T1000 (cell line): ENCODE measurements around the gene RREB1.

Source experiments
- DNase-seq: peaks from one replicate; lab custom pipeline; 2025; ENCODE audit warnings: mixed read lengths; lab: John Stamatoyannopoulos, UW

The RREB1 gene

DNA sequence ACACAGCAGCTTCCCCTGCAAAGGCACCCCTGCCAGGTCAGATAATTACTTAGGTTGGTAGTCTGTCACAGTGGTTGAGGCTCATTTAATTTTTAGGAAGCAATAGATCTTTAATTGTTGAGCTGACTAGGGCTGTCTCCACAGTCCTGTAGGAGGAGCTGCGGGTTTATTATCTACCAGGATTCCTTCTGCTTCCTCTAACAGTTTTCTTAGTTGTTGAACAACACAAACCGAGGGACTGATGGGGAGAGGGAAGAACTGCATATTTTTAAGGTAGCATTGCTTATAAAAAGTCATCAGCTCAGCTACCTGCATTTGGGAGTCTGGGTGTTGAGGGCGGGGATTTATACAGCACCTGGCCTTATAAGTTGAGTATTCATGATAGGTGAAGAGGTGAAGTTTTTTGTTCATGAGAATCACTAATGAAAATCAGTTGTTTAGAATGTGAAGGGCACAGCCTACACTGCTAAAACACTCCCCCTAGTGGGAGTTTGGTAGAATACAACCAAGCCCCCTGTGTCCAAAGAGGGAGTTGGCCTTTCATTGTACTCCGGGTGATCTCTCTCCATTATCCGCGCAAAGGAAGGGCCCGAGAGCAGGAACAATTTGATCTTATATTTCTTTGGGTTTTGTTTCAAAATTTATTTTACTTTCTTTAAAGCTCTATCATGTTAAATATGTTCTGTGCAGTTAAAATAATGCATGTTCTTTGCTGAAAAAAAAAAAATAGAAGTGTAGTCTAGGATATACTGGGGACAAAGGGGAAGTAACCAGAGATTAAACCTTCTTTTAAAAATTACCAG lies 135.6 kb downstream of the RREB1 start:
- peak; percentile 28 for DNase-seq

DNA sequence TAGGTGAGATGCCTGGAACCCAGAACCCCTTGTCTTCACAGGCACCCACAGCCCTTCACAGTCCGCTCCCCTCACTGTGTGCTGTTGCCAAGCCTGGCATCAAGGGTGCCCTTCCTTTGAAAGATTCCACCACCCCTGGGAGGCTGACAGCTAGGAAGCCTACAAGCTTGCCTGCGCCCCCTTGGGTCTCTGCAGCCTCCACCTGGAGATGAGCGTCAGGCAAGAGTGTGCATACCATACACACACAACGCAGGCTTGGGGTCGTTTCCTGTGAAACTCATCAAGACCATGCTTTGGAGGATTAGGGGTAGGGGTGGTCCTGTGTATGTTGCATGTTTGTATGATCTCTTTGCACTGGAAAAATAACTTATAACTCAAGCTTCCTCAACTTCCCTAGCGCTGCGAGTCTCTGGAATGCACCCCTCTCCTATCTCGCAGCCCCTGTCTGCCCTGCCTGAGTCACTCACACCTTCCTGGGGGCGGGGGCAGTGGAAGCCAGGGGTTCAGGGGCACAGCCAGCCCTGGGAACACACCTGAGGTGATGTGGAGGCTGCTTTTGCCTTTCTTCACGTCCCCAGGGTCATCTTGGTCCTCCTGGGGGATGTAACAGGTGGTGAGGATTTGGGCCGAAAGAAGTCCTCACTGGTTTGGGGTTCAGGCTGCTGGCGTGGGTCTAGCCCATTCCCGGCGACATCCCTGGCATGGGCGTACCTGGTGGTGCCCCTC lies 138.1 kb downstream of the RREB1 start:
- no peak for DNase-seq

DNA sequence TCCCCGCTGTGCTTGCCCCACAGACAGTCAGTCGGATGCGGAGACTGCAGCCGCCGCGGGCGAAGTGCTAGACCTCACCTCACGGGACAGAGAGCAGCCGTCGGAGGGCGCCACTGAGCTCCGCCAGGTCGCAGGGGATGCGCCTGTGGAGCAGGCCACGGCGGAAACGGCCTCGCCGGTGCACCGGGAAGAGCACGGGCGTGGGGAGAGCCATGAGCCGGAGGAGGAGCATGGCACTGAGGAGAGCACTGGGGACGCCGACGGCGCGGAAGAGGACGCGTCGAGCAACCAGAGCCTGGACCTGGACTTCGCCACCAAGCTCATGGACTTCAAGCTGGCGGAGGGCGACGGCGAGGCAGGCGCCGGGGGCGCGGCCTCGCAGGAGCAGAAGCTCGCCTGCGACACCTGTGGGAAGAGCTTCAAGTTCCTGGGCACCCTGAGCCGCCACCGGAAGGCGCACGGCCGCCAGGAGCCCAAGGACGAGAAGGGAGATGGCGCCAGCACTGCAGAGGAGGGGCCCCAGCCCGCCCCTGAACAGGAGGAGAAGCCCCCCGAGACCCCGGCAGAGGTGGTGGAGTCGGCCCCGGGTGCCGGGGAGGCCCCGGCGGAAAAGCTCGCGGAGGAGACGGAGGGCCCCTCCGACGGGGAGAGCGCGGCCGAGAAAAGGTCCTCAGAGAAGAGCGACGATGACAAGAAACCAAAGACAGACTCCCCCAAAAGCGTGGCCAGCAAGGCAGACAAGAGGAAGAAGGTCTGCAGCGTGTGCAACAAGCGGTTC lies 138.8 kb downstream of the RREB1 start:
- no peak for DNase-seq

DNA sequence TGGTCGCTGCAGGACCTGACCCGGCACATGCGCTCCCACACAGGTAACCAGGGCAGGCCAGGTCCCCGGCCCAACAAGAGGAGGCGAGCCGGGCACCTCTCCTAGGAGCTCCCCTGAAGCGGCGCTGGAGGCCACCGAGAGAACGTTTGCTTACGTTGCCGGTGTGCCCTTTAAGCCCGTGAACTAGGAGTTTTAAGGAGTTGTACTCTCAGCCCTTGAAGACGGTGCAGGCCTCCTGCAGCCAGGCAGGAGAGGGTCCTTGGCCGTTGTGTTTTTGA lies 139.4 kb downstream of the RREB1 start:
- no peak for DNase-seq

DNA sequence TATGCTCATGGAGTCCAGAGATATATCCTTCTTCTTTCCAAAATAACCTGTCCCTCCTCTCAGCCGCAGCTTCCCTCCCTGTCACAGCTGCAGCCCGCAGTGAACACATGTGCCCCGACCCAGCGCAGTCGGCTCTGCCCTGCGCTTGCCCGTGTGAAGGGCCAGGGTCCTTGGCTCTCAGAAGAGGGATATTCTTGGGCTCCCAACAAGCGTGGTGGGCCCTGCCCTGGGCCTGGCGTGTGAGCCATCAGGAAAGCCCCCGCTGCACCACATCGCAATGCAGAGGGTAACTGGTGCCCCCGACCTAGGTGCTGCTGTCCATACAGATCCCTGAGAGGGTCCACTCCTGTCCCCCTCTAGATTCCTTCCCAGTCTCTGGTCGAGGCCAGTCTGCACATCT lies 140.1 kb downstream of the RREB1 start:
- DNase-seq = no peak

DNA sequence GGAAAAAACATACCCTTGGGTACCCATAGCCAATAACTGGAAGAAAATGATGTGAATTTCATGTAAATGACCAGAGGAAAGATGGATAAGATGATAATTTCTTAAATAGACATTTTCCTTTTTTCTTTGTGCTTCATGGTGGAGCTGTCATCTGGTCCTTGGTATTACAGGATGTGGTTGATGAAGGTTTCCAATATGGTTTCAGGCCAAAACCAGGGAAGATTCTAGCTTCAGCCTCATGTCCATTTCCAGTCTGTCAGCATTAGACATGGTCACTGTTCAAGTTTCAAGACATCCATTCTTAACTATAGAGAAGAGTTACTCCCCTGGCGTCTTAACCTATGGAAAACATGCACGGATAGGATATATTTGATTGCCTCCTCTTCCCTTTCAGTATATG lies 141.6 kb downstream of the RREB1 start:
- DNase-seq = no peak

DNA sequence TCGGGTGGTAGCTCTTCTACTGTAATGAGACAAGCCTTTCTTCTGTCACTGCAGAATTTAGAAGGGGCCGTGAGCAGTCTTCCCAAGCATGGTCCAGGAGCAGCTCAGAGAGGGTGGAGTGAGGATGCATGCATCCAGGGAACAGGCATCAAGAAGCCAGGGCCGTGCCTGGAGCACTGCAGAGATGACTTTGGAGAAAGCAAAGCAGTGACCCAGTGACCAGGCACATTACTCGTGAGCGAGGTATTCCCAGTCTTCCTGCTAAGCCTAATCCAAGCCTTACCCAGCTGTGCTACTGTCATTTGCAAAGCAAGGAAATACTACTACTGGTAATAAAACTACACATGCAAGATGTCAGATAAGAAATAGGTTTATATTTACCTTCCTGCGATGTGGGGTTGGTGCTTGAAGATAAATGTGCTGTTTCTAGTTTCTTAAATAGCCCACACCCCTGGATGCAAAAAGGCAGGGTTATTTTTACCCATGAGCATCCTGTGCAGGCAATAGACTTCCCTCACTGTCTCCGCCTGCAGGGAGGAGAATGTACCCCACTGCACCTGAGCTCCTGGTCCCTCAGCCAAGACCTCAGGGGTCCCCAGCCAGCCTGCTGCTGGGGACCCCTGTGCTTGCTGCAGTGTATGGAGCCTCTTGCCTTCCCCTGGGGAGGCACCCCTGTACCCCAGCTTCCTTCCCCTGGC lies 142.3 kb downstream of the RREB1 start:
- no peak for DNase-seq

DNA sequence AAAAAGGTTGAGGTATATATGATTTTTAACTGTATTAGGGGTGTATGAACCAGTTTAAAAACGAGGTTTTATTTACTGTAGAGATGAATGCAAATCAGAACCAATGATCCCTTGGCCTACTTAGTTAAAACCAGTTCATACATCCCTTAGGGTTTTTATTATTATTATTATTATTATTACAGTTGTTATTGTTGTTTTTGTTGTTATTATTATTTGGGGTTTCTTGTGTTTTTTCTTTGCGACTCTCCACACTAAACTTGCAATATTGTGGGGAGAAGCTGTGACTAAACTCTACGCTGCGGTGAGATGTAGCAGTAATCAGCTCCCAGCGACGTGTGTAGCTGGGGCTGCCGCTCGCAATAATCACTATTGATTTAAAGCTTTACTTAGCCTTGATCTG lies 143.1 kb downstream of the RREB1 start:
- no peak for DNase-seq

DNA sequence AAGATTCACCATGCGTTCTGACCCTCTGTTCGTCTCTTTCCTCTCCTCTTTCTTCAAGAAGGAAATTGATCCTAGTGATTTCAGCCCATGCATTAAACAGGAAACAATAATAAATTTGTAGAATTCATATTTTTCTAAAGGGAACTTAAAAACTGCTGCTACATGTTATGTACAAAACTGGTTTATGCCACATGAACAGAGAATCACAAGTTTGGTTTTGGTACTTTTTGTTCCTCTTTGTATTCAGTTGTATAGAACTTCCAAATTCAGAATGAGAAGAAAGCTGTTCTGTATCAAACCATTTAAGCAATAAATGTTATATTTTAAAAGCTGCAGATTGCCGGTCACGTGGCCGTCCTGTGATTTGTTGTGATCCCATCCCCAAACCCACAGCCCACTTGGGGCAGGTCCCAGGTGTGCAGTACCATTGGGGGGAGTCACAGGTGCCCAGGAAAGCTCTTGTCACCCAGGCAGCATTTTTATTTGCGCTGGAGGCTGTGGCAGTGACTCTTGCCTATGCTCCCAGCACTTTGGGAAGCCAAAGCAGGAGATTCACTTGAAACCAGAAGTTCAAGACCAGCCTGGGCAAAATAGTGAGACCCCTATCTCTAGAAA lies 144.0 kb downstream of the RREB1 start:
- DNase-seq = no peak

DNA sequence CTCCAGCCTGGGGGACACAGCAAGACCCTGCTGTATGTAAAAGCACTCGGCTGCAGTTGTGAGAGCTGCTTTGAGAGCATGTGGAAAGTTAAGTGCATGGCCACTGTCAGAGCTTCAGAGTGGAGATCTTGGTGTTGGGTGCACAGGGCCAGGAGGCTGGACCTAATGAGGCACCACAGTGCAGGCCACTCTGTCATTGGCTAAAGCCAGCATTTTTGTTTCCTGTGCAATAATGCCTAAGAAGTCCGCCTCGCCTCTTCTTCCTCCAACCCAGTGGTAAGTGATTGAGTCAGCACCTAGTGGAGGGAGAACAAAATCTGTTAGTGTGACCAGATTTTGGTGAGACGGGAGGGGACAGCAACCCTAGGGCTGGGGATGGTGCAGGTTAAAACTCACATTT lies 144.6 kb downstream of the RREB1 start:
- no peak for DNase-seq

DNA sequence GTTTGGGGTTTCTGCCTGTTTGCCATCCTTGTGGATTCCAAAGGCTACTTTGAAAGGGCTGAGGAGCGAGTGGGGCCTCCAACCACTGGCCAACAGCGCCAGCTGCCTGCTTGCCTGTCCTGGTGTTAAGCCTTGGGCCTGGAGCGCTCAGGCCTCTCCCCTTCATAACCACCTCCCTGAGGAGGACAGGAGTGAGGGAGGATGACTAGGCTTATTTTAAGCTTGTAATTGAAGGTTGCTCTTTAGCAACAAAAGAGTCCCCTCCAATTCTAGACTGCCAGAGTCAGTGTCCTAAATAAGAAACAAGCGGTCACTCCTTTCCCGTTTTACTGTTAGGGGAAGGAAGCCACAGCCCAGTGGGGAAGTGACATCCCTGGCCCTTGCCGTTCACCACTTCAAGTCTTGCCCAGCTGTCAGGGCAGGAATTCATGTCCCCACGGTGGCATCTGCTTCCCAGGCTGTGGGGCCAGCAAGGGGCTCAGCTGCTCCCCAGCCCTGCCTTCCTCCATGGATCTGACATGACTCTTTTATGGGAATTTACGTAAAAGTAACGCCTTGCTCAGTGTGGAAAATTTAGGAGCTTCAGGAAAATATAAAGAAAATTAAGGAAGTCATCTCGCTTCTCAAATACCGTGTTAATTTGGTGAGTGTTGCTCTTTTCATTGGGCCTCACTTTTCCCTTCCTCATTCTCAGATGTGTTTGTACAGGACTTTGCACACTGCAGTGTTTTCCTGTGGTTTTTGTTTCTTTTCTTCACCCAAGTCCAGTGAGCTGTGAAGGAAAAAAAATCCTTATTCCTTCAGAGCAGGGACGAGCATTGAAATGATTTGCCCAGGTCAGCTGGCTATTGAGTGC lies 147.4 kb downstream of the RREB1 start:
- DNase-seq = no peak

DNA sequence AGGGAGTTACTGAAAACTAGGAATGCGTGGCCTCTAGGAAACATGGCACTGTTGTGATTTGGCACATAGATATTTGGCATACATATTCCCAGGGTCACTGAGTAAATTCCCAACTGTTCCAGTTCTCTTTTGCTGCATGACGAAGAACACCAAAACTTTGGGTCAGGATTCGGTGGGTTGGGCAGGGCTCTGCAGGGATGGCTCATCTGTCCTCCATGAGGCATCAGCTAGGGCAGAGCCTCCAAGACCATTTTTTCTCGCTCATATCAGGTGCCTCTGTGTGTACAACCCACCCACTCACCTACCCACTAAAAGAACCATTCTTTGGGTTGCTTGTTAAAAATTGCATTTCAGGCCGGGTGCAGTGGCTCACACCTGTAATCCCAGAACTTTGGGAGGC lies 148.2 kb downstream of the RREB1 start:
- no peak for DNase-seq

DNA sequence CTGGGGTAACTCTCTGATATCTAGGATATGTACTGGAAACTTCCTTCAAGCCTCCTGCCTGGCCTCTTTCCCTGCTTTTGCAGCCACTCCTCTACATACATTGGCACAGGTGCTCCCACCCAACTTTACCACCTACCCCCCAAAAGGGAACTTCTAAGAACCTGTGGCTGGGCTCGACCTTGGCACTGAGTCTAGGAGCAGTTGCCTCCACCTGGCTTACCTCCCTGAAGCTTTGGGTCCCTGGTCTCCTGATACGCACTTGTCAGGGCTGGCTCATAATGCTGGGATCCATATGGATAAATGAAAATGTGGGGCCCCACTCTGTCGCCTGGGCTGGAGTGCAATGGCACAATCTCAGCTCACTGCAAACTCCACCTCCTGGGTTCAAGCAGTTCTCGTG lies 149.0 kb downstream of the RREB1 start:
- DNase-seq = no peak

DNA sequence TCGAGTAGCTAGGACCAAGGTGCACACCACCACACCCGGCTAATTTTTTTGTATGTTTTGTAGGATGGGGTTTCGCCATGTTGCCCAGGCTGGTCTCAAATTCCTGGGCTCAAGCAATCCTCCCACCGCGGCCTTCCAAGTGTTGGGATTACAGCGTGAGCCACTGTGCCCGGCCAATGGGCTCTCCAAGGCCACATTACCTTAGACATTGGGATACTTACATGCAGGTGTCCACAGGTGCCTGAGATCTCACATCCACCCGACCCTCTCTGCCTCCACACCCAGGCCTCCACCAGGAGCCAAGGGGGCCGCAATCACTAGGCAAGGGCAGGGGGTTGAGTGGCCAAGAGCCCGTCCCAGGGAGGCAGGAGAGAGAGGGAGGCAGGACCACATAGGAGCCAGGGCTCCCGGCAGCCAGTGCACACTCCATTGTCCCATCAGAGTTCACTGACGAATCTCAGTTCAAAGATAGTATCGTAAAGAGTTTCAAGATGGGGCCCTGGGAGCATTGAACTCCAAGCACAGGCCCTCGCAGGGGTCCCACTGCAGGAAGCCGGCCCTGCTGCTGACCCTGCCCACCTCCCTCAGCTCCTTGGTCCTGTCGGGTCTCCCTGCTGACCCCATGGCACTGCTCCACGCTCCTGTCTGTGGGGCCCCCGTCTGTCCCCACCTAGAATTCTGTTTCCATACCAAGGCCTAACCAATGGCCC lies 149.9 kb downstream of the RREB1 start:
- no peak for DNase-seq

DNA sequence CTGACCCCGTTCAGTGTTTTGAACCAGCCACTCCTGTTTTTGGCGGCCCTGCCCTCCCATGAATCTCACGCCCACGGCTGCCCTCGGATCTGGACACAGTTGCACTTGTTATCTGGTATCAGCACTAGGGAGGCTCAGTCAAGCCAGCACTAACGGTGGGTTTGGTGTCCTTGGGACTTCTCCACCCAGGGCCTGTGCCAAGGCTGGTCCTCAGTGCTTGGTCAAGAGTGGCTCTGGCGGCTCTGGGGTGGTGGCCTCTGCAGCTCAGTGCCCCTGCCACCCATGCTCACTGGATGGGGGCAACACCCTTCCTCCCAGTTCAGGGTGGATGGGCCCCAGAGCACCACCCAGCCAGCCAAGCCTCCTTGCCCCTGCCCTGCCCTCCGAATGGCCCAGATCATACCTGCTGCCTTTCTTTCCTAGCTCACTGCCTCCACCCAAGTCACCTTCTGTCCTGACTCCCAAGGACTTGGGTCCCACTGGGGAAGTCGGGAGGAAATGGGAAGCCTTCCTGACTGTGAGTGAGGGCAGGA lies 150.5 kb downstream of the RREB1 start:
- no peak for DNase-seq

DNA sequence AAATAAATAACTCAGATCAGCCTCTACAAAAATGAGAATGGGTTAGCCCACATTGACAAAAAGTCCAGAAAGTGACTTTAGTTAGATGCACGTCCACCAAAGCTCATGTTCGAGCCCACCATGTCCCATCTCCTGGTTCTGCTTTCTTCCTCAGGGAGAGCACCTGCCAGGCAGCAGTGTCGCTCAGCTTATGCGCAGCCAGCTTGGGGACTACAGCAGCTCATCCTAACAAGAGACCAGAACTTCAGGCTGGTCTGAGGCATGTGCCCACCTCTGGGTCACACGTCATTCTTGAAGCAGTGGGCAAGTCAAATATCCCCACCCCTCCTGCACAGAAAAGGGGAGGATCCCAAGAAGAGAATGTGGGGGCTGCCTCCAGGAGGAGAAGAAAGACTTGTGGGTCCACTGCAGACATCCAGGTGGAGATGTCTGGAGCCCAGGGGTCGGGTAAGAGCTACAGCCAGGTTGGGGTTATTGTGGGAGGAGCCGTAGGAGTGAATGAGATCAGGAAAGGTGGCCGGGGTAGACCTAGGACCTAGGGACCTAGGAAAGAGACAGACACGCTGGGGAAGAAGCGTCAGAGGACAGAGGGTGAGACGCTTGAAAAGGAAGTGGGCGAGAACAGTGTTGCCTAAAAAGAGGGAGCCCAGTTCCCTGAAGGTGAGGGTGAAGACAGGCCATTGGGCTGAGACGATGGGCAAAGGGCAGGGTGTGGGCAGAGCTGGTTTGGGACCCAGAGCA lies 152.7 kb downstream of the RREB1 start:
- no peak for DNase-seq

DNA sequence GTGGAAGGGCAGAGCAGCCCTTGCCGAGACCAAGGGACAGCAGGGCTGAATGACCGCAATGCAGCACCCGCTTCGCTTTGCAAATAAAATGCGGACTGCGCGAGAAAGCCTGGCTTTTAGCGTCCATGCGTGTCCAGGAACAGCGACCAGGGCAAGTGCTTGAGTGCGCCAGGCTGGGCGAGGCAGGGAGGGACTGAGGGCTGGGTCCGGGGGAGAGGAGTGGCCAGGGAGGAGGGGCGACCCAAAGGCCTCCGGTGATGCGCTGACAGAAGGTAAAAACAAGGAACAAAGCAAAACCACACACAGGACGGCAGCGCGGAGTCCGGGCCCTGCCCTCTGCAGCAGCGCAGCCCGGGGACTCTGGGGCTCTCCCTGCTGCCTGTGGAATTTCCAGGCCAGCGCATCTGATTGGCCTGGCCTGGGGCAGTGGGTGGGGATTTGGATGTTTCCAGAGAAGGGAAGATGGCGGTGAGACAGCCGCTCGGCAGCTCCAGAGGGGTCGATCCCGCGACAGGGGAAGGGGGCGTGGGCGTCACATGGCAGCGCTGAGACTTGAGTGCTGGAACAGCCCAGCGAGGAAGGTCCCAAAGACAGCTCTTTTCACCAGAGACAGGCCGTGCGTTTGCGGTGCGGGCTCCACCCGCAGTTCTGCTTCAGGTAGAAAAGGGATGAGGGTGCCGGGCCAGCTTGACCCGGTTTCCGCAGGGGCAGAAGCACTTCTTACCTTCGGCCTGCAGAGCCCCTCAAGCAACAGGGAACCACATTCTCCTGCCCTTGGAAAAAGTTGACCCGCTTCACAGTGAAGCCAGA lies 153.5 kb downstream of the RREB1 start:
- DNase-seq = peak; percentile 82

DNA sequence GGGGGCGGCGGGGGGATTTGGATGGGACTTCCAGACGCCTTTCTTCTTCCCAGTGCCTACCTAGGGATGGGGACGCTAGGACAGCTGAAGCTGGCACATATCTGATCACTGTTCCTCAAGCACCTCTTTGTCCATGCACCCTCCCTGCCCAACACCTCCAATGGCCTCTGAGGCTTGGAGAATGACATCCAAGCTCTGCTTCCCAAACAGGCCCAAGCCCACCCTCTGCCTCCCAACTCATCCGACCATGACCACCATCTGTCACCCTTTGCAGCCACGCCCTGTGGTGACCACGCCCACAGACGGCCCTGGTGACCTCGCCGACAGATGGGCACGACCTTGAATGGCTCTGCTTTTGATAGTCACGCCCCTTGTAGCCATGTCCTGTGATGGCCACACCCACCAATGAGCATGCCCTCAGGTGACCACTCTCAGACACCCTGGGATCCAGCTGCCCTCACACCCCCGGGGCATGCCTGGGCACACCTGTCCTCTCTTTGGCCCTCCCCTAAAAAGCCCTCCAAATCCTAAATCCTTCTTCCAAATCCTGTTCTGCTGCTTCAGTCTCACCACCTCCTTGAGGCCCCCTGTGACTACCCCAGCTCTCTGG lies 154.2 kb downstream of the RREB1 start:
- no peak for DNase-seq
